ENCODE measurements around the gene CCT2. TPM values are rescaled to one million over a fixed set of nuclear protein-coding genes. Genes with fewer than 3 reads are reported as not detected.

CCT2 gene
- total RNA-seq, 1 experiment from 2014 or later, result 342 TPM

GRCh38 chr12:69585189-69586062, at the start of gene CCT2 (continued):
- TF ChIP-seq TEAD1 (CRISPR knock-in tag; IDR thresholded peaks at IDR 0.05) (peak; percentile 88), SP1 (CRISPR knock-in tag; conservative IDR thresholded peaks at IDR 0.05) (peak; percentile 97), ZNF671 (CRISPR knock-in tag; IDR thresholded peaks at IDR 0.05) (0 out of 2 replicates have a peak, but pooled peaks have one; percentile 54), NR1H2 (CRISPR knock-in tag; IDR thresholded peaks at IDR 0.05) (no peak), FOXP1 (CRISPR knock-in tag; IDR thresholded peaks at IDR 0.05; ENCODE audit: borderline replicate concordance) (peak; percentile 97), NR2C2 (CRISPR knock-in tag; IDR thresholded peaks at IDR 0.05) (no peak), RELA (CRISPR knock-in tag; IDR thresholded peaks at IDR 0.05; ENCODE audit: borderline replicate concordance) (no peak), ZSCAN18 (CRISPR knock-in tag; IDR thresholded peaks at IDR 0.05) (no peak), SMAD3 (CRISPR knock-in tag; IDR thresholded peaks at IDR 0.05; ENCODE audit: borderline replicate concordance) (peak; percentile 60; the same call in 1 of the 2 replicates), KAT7 (CRISPR knock-in tag; IDR thresholded peaks at IDR 0.05; ENCODE audit: borderline replicate concordance) (0 out of 2 replicates have a peak, but pooled peaks have one; percentile 44), MXD4 (CRISPR knock-in tag; IDR thresholded peaks at IDR 0.05; ENCODE audit: borderline replicate concordance) (no peak), ZNF121 (CRISPR knock-in tag; IDR thresholded peaks at IDR 0.05) (no peak), ELF4 (CRISPR knock-in tag; IDR thresholded peaks at IDR 0.05; ENCODE audit: low read depth) (no peak), SMAD4 (CRISPR knock-in tag; IDR thresholded peaks at IDR 0.05) (no peak), ZNF232 (CRISPR knock-in tag; IDR thresholded peaks at IDR 0.05) (0 out of 2 replicates have a peak, but pooled peaks have one; percentile 62)
- TF ChIP-seq, protein P1, sequence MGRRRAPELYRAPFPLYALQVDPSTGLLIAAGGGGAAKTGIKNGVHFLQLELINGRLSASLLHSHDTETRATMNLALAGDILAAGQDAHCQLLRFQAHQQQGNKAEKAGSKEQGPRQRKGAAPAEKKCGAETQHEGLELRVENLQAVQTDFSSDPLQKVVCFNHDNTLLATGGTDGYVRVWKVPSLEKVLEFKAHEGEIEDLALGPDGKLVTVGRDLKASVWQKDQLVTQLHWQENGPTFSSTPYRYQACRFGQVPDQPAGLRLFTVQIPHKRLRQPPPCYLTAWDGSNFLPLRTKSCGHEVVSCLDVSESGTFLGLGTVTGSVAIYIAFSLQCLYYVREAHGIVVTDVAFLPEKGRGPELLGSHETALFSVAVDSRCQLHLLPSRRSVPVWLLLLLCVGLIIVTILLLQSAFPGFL (CRISPR knock-in tag; IDR thresholded peaks at IDR 0.05; ENCODE audit: borderline replicate concordance), result no peak
- TF ChIP-seq, protein P2, sequence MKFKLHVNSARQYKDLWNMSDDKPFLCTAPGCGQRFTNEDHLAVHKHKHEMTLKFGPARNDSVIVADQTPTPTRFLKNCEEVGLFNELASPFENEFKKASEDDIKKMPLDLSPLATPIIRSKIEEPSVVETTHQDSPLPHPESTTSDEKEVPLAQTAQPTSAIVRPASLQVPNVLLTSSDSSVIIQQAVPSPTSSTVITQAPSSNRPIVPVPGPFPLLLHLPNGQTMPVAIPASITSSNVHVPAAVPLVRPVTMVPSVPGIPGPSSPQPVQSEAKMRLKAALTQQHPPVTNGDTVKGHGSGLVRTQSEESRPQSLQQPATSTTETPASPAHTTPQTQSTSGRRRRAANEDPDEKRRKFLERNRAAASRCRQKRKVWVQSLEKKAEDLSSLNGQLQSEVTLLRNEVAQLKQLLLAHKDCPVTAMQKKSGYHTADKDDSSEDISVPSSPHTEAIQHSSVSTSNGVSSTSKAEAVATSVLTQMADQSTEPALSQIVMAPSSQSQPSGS (CRISPR knock-in tag; IDR thresholded peaks at IDR 0.05; ENCODE audit: borderline replicate concordance, low read depth), result no peak
- TF ChIP-seq, protein P3, sequence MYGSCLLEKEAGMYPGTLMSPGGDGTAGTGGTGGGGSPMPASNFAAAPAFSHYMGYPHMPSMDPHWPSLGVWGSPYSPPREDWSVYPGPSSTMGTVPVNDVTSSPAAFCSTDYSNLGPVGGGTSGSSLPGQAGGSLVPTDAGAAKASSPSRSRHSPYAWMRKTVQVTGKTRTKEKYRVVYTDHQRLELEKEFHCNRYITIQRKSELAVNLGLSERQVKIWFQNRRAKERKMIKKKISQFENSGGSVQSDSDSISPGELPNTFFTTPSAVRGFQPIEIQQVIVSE (CRISPR knock-in tag; IDR thresholded peaks at IDR 0.05; ENCODE audit: borderline replicate concordance), result no peak

DNA sequence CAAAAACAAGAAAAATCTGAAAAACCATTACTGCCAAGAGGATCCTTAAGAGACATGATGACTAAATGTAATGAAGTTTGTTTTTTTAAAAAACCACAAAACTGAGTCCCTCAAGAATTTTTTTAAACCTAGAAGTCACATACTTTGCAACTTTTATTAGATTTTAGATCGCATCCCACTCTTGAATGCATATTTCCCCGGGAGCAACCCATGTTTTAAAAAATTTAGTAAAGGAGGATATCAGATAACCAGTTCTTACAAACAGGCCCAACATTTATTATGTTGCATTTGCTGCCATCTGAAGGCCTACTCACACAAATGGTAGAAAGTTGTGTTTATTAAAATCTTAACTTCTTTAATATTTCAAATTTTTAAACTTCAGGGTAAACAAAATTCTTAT, 44.3 kb upstream of the CCT2 start:
- no peak overlapping the region for H3K4me3 Mint-ChIP-seq
- DNase-seq (ENCODE audit: low spot score), result no peak
- peaks cover 17% of the 10 kb centered on the region for H3K36me3 Mint-ChIP-seq
- H3K27me3 Mint-ChIP-seq (ENCODE audit: low read depth), result no peaks in the 10 kb centered on the region
- ChIA-PET POLR2A (no interaction called here), CTCF (no interaction called here)
- ATAC-seq, result no peak
- H3K9me3 Mint-ChIP-seq, result peaks cover 15% of the 10 kb centered on the region
- no peak overlapping the region for H3K27ac Mint-ChIP-seq
- no peak for TF ChIP-seq ZNF232 (CRISPR knock-in tag; IDR thresholded peaks at IDR 0.05)
- no peak for TF ChIP-seq ZSCAN18 (CRISPR knock-in tag; IDR thresholded peaks at IDR 0.05)
- TF ChIP-seq NR2C2 (CRISPR knock-in tag; IDR thresholded peaks at IDR 0.05), result no peak
- no peak for TF ChIP-seq NFE2L1 (CRISPR knock-in tag; IDR thresholded peaks at IDR 0.05)
- TF ChIP-seq CREB1 (CRISPR knock-in tag; IDR thresholded peaks at IDR 0.05), result no peak
- no peak for TF ChIP-seq ZNF396 (CRISPR knock-in tag; IDR thresholded peaks at IDR 0.05; ENCODE audit: borderline replicate concordance)
- TF ChIP-seq ZNF121 (CRISPR knock-in tag; IDR thresholded peaks at IDR 0.05), result no peak
- TF ChIP-seq SMAD3 (CRISPR knock-in tag; IDR thresholded peaks at IDR 0.05; ENCODE audit: borderline replicate concordance), result no peak
- H3K4me1 Mint-ChIP-seq, result 0 out of 2 replicates have a peak, but pooled peaks cover 7% of the 10 kb centered on the region
